Fibroblast of skin of back (primary cell): ENCODE data around the gene TMEM245. TPM values are rescaled to one million over a fixed set of nuclear protein-coding genes. Genes with fewer than 3 reads are reported as not detected.
A peak's percentile ranks its signal among the peaks of the same experiment; 100 is the strongest.

Experiments used
- DNase-seq: peaks from one replicate; pipeline ENCODE4 v3.0.0-alpha.2; 2013
- polyA plus RNA-seq, 2 experiments: library from polyadenylated mRNA; unstranded; fragments of 120-200 nt; gene quantifications; one replicate each; pipeline ENCODE4 v1.2.1, GENCODE V29; 2013; ENCODE audit not compliant: insufficient read length in 2 of 2

The TMEM245 gene
- polyA plus RNA-seq (2013, experiment 1 of 2; ENCODE audit: insufficient read length): 26.2 TPM
- polyA plus RNA-seq (2013, experiment 2 of 2; ENCODE audit: insufficient read length): 24.9 TPM

- DNase-seq: peak; percentile 100
Observed at GRCh38 chr9:109119439-109120203, at the start of gene TMEM245. TSS of gene TMEM245 (minus strand) at chr9:109119947. CDS start at chr9:109119913, 34 bp downstream.

DNA sequence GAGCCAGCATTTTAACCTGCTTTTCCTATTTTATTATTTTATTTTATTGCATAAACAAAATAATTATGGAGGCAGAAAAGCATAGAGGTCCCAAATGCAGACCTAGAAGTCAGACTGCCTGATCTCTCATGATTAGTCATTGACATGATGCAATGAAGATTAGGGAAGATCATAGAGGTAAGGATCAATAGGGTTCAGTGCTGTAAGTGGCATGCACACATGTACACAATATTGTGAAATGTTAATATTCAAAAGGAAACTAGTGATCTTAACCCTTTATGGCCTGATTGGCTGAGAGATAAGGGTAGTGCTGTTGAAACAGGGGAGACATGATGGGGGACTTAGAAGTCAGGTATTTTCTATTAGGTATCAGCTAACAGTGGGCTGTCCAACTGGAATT lies 48.4 kb upstream of the TMEM245 start:
- no peak for DNase-seq

DNA sequence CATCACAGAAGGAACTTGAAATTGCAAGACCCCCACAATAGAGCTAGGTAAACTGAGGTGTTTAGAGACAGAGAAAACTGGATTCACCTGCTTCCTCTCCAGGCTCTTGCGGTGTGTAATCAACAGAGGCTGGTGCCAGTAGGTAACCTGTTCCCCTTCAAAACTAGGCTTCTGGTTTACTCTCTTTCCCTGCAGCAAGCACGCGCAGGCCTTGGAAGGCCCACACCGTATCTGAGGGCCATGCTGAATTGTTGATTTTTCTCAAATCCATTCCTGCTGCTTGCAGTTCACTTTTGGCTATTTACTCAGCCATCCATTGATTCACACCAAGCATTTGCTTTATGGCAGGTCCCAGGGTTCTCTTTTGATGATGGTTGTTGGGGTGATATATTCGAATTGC lies 48.0 kb upstream of the TMEM245 start:
- DNase-seq: no peak

GRCh38 chr9:109166771-109167601 lies 47.2 kb upstream of the TMEM245 start, which contains the start of gene FRRS1L:
TSS of gene FRRS1L (minus strand) at chr9:109167249. CDS start at chr9:109167138, 111 bp downstream.
- no peak for DNase-seq

GRCh38 chr9:109166171-109166770 lies 46.5 kb upstream of the TMEM245 start:
- no peak for DNase-seq

GRCh38 chr9:109164042-109164441 lies 44.3 kb upstream of the TMEM245 start:
- DNase-seq: no peak

DNA sequence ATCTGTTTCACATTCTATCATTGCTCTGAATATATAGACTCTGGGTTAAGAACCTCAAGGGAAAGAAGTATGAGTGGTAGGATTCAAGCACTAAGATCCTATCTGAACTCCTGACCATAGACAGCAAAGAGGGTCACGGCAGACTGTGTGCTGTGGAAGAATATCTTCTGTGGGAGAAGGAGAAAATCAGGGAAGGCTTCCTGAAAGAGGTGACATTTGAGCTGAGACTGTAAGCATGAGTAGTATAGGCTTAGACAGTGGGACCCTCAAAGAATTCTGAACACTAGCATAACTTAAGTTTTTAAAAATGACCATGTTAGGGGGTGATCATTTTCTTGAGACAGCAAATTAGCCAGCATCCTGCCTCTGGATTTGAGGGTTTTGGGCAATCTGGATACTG lies 43.4 kb upstream of the TMEM245 start:
- DNase-seq: no peak

DNA sequence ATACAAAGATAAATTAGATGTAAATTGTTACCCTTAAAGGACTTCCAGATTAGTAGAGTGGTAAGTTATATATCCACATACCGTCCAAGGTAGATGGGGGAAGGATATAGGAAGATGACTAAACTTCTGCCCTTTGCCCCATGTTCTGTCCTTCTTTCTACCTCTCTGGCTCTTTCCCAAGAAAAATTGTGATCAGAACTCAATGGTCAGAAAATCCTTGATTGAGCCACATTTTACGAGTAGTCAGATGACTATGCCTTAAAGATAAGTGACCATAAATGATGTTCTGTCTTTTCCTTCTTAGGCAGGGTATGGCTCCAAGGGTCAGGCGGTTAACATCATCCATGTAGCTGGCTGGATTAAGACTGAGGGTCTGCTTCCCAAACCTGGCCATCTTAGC lies 42.9 kb upstream of the TMEM245 start:
- DNase-seq: no peak

DNA sequence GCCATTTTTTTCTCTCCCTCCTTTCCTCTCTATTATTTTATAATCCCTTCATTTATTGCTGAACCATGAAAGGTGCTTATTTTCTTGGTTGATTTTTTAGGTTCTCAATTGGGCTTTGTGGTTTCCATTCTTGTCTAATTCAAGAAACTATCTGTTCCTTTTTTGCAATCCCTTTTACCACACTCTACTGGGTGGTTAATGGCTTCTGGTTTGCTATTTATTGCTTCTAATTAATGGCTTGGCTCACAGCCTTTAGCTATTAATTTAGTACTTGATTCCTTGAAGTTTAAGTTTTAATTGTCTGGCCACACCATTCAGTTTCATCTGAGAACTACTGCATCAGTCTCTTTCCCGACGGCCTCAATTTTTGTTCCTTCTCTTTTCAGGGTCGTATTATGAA lies 41.7 kb upstream of the TMEM245 start:
- no peak for DNase-seq

- no peak for DNase-seq
Observed at GRCh38 chr9:109159583-109159982, 39.8 kb upstream of the TMEM245 start.

DNA sequence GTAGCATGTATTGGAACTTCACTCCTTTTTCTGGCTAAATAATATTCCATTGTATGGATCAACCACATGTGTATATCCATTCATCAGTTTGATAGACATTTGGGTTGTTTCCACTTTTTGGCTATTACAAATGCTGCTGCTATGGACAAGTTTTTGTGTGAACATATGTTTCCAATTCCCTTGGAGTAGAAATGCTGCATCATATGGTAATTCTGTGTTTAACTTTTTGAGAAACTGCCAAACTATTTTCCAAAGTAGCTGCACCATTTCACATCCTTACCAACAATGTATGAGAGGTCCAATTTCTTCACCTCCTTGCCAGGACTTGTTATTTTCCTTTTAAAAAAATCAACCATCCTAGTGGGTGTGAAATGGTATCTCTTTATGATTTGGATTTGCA lies 38.9 kb upstream of the TMEM245 start:
- peak; percentile 10 for DNase-seq

DNA sequence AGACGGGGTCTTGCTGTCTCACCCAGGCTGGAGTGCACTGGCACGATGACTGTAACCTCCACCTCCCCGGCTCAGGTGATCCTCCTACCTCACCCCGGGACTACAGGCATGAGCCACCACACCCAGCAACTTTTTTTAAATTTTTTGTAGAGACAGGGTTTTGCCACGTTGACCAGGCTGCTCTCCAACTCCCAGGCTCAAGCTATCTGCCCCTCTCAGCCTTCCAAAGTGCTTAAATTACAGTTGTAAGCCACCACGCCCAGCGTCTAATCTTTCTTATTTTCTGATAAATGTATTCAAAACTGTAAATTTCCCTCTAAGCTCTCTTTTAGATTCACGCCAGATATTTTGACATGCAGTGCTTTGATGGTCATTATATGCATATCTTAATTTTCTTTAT lies 37.0 kb upstream of the TMEM245 start:
- DNase-seq: no peak

DNA sequence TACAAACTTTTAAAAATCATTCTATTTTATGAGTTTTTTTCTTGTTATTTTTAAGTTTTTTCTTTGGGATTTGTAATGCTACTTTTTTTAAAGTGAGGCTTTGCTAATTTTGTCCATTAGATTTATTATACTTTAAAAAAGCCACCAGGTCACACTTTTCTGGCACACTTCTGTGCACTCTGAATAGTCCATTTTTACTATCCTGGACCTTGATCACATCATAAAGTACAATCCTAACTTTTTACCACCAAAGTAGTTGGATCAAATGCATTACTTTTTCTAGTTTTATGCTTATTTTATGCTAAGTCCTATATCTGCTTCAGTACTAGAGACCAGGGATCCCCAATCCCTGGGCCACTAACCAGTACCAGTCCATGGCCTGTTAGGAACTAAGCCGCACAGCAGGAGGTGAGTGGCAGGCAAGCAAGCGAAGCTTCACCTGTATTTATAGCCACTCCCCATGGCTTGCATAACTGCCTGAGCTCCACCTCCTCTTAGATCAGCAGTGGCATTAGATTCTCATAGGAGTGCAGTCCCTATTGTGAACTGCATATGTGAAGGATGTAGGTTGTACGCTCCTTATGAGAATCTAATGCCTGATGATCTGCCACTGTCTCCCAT lies 31.3 kb upstream of the TMEM245 start:
- DNase-seq: no peak

DNA sequence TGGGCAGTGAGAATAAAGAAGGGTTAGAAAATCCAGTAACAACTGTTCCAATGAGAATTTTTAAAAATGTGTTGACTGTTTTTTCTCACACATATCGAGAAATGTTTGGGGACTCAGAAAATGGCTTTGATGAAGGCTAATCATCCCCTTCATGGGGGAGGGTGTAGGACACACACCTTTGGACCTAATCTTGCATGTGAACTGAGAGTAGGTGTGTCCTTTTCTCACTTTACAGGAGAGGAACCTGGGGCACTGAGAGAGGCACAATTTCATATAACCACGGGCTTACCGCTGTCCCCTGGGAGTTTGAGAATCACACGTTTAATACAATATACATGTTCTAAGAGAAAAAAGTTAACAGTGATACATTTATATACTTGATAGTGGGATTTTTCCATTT lies 30.0 kb upstream of the TMEM245 start:
- no peak for DNase-seq

GRCh38 chr9:109149089-109149488 lies 29.3 kb upstream of the TMEM245 start:
- no peak for DNase-seq

GRCh38 chr9:109145051-109145450 lies 25.3 kb upstream of the TMEM245 start:
- no peak for DNase-seq

DNA sequence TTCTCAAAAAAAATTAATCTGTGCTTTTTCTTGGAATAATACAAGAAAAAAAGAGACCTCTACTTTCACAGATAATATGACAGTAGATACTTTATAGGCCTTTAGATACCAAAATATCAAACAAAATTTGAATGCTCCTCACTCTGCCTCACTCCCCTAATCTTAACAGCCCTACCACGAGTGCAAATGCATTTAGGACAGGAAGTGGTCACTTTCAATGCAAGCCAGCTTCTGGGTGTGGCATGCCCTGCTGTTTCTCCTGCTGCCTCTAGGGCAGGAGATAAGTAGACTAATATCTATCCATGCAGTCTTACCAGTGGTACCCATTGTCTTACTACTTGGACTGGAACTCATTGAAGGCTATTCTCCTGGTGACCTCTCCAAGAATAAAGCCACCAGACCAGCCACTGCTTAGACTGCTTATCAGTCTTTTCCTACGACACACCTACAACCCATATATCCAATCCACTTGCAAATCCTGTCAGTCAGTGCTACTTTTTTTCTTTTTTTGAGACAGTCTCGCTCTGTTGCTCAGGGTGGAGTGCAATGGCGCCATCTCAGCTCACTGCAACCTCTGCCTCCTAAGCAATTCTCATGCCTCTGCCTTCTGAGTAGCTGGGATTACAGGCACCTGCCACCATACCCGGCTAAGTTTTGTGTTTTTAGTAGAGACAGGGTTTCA lies 24.3 kb upstream of the TMEM245 start:
- peak; percentile 51 for DNase-seq

GRCh38 chr9:109141375-109141774 lies 21.6 kb upstream of the TMEM245 start:
- no peak for DNase-seq

DNA sequence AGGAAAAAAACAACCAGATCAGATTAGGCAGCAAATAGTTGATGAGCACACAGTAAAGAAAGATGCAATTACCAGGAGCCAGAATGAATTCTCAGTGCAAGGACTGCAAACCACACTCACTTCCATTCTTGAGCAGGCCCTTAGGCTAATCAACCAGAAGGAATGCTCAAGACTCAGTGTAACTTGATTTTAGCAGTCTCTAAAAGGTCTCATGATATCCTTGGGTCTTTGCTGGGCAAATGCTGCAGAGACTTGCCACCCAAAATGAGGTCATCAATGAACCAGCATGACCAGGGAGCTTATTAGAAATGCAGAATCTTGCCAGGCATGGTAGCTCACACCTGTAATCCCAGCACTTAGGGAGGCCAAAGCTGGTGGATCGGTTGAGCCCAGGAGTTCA lies 20.1 kb upstream of the TMEM245 start:
- no peak for DNase-seq

DNA sequence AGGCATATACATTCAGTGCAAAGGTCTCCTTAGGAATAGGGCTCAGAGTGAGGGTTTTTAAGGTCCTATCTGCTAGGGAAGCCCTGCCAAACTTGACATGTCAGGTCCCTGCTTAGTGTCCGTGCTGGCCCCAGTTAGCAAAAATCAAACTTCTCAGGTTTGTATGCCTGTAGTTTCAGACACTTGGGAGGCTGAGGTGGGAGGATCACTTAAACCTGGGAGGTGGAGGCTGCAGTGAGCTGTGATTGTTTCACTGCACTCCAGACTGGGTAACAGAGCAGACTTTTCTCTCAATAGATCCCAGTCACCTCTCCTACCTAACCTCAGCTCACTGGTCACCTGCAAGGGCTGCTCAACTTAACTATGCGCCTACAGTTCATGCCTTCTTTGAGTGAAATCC lies 18.7 kb upstream of the TMEM245 start:
- no peak for DNase-seq

- no peak for DNase-seq
Observed at GRCh38 chr9:109134167-109134578, 14.4 kb upstream of the TMEM245 start.

- no peak for DNase-seq
Observed at GRCh38 chr9:109133533-109133932, 13.8 kb upstream of the TMEM245 start.
